ENCODE measurements around the gene OR2C1.

OR2C1 gene

GRCh38 chr16:3400779-3401688, 45.3 kb downstream of the OR2C1 start, which contains the start of the genes ZNF174 and ZSCAN32:
ZNF174 (plus strand) TSS chr16:3401215; CDS start chr16:3402005, 790 bp downstream.
ZSCAN32 (minus strand) TSS chr16:3401004; CDS start chr16:3397557, 3,447 bp downstream.
- peak; percentile 99 for DNase-seq

- DNase-seq, result no peak
These were observed 46.2 kb downstream of the OR2C1 start for GRCh38 chr16:3401719-3402397.

Measured in CD4-positive, alpha-beta T cell treated with Interleukin-1 beta for 1 hour (primary cell).